ENCODE data around the gene NR5A2.

DNA sequence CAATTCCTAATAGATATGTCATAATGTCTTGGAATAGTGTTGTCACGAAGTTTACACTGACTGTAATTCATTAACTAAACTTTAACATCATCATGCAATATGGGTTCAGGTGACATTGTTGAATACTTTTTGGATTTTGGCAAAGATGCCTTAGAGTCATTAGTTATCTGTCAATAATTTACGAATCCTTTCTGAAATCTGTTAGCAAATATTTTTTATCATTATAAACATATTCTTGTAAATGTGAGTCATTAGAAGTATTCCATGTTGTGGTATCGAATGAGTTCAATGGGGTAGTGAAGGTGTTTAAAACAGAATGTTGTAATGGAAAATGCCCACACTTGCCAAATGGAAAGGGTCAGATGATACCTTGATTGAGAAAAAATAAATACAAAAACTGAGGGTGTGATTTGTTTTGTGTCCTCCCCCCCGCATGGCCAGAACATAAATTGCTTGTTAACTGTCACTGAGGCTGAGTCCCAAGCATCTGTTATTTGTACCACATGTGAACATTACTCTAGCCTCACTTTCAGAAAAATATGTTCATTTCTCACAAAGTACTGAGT is 5.2 kb upstream of the NR5A2 start:
- no peak for TF ChIP-seq CTCF (IDR thresholded peaks at IDR 0.05; ENCODE audit: low read depth, low read length)
- no peak for TF ChIP-seq POLR2A (IDR thresholded peaks at IDR 0.05; ENCODE audit: extremely low read depth, insufficient read length)
- TF ChIP-seq, protein P1, sequence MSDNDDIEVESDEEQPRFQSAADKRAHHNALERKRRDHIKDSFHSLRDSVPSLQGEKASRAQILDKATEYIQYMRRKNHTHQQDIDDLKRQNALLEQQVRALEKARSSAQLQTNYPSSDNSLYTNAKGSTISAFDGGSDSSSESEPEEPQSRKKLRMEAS (IDR thresholded peaks at IDR 0.05; ENCODE audit: low read depth, low read length), result no peak
- no peak for TF ChIP-seq MYC (IDR thresholded peaks at IDR 0.05; ENCODE audit: low read depth, low read length)

Data from NB4 (cell line).